ENCODE measurements around the gene TM9SF2. TPM values are rescaled to one million over a fixed set of nuclear protein-coding genes. Genes with fewer than 3 reads are reported as not detected.

Gene TM9SF2
- total and polyA plus RNA-seq, 9 of the 15 experiments (the other 6 are each of a cell fraction or from before 2014, with no cell fraction given): 23.3 to 83.2 (median 55.1) TPM

DNA sequence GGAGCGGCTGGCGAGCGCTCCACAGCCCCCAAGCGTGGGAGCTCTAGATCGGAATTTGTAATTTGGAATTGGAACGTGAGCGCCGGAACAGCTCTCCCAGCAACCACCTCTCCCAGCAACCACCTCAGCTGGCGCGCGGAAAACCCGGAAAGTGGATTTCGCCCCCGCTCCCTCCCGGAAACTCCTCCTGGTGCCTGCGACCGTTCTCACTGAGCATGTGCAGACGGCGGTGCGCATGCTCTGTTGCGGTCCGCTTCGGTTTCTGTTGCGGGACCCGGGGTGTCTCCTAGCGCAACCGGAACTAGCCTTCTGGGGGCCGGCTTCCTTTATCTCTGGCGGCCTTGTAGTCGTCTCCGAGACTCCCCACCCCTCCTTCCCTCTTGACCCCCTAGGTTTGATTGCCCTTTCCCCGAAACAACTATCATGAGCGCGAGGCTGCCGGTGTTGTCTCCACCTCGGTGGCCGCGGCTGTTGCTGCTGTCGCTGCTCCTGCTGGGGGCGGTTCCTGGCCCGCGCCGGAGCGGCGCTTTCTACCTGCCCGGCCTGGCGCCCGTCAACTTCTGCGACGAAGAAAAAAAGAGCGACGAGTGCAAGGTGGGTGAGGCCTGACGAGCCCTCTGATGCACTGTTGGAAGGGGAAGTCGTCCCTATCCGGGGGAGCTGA is at the start of gene TM9SF2 (continued):
- no peak for TF ChIP-seq RAD21 (CRISPR knock-in tag; conservative IDR thresholded peaks at IDR 0.05 in 1 of 2, IDR thresholded peaks at IDR 0.05 in 1 of 2)
- no peak for TF ChIP-seq CGGBP1 (CRISPR knock-in tag; IDR thresholded peaks at IDR 0.05)
- TF ChIP-seq, protein P1, sequence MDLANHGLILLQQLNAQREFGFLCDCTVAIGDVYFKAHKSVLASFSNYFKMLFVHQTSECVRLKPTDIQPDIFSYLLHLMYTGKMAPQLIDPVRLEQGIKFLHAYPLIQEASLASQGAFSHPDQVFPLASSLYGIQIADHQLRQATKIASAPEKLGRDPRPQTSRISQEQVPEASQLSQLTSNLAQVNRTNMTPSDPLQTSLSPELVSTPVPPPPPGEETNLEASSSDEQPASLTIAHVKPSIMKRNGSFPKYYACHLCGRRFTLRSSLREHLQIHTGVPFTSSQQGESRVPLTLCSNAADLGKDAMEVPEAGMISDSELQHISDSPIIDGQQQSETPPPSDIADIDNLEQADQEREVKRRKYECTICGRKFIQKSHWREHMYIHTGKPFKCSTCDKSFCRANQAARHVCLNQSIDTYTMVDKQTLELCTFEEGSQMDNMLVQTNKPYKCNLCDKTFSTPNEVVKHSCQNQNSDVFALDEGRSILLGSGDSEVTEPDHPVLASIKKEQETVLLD (IDR thresholded peaks at IDR 0.05): peak; percentile 90; the same call in 1 of the 2 replicates
- peak; percentile 83 for TF ChIP-seq MEIS2 (IDR thresholded peaks at IDR 0.05; ENCODE audit: partially characterized antibody)
- no peak for TF ChIP-seq ZKSCAN3 (CRISPR knock-in tag; IDR thresholded peaks at IDR 0.05)
- no peak for TF ChIP-seq ILK (tag; IDR thresholded peaks at IDR 0.05; ENCODE audit: borderline replicate concordance, low read depth)
- peak; percentile 91 for TF ChIP-seq GABPA (tag; conservative IDR thresholded peaks at IDR 0.05; ENCODE audit: low read depth)
- no peak for TF ChIP-seq L3MBTL2 (IDR thresholded peaks at IDR 0.05)
- peak; percentile 63; the same call in 1 of the 2 replicates for TF ChIP-seq CTBP1 (IDR thresholded peaks at IDR 0.05; ENCODE audit: borderline replicate concordance)
- peak; percentile 74 for TF ChIP-seq EGR1 (conservative IDR thresholded peaks at IDR 0.05)
- peak; percentile 86 for TF ChIP-seq CREB1 (IDR thresholded peaks at IDR 0.05)
- TF ChIP-seq CREB1 (CRISPR knock-in tag; IDR thresholded peaks at IDR 0.05): peak; percentile 86
- TF ChIP-seq MTA2 (IDR thresholded peaks at IDR 0.05; ENCODE audit: low read depth): no peak
- no peak for TF ChIP-seq SREBF2 (CRISPR knock-in tag; IDR thresholded peaks at IDR 0.05)
- no peak for TF ChIP-seq FOXM1 (IDR thresholded peaks at IDR 0.05; ENCODE audit: low read depth)
- TF ChIP-seq FOXM1 (CRISPR knock-in tag; IDR thresholded peaks at IDR 0.05; ENCODE audit: low read depth): no peak
- TF ChIP-seq ATF6 (CRISPR knock-in tag; IDR thresholded peaks at IDR 0.05): no peak
- no peak for TF ChIP-seq CBX5 (IDR thresholded peaks at IDR 0.05; ENCODE audit: borderline replicate concordance, low read depth)
- TF ChIP-seq ZNF212 (CRISPR knock-in tag; IDR thresholded peaks at IDR 0.05): no peak
- peak; percentile 35; the same call in 1 of the 2 replicates for TF ChIP-seq CBFA2T3 (IDR thresholded peaks at IDR 0.05)
- no peak for TF ChIP-seq ZNF431 (CRISPR knock-in tag; IDR thresholded peaks at IDR 0.05)
- TF ChIP-seq KAT7 (CRISPR knock-in tag; IDR thresholded peaks at IDR 0.05; ENCODE audit: borderline replicate concordance): peak; percentile 91; the same call in 1 of the 2 replicates
- 0 out of 2 replicates have a peak, but pooled peaks have one; percentile 18 for TF ChIP-seq MXI1 (IDR thresholded peaks at IDR 0.05; ENCODE audit: low read depth, low read length)
- TF ChIP-seq POLR2H (tag; IDR thresholded peaks at IDR 0.05; ENCODE audit: low read depth): peak; percentile 38
